SIG-M5 (cell line): ENCODE results near the gene B9D2.
A peak's percentile ranks its signal among the peaks of the same experiment; 100 is the strongest.
"Not testable (repeated sequence)": the region's sequence is repeated elsewhere in the genome, so short reads cannot be mapped to it uniquely, and the experiment has no call there.

ENCODE experiments used
- DNase-seq: peaks from one replicate; lab custom pipeline; 2025; lab: John Stamatoyannopoulos, UW

The B9D2 gene, protein sequence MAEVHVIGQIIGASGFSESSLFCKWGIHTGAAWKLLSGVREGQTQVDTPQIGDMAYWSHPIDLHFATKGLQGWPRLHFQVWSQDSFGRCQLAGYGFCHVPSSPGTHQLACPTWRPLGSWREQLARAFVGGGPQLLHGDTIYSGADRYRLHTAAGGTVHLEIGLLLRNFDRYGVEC

GRCh38 chr19:41363753-41364523 is at the start of gene B9D2:
TSS of gene B9D2 (minus strand) at chr19:41364149. CDS start at chr19:41363519, 630 bp downstream.
- DNase-seq: peak; percentile 71

DNA sequence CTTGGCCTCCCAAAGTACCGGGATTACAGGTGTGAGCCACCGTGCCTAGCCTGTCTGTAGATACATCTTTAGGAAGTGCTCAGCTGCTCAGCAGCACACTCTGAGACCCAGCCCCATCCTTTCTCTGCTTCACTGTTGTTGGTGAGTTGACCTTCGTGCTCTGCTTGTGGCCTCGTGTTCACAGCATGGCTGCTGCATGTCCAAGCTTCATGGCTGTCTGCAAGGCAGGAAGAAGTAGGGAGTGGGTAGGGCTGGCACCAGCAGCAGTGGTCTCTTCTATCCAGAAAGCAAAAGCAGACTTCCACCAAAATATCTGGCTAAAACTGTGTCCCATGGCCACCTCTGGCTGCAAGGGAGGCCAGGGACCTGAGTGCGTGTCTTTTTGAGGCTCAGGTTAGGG is 49.0 kb upstream of the B9D2 start:
- DNase-seq: no peak

DNA sequence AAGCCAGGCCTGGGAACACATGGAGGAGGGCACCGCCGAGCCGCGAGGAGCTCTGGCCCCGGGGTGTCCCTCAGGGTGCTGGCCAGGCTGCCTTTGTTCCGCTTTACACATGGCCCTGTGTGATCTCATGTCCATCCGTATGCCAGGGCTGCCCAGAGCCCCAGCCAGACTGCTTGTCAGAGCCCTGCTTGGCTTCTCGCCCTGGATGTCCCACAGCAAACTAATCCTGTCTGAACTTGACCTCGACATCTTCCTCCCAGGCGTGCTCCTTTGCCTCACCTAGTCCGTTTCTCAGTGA is 48.0 kb upstream of the B9D2 start:
- no peak for DNase-seq

DNA sequence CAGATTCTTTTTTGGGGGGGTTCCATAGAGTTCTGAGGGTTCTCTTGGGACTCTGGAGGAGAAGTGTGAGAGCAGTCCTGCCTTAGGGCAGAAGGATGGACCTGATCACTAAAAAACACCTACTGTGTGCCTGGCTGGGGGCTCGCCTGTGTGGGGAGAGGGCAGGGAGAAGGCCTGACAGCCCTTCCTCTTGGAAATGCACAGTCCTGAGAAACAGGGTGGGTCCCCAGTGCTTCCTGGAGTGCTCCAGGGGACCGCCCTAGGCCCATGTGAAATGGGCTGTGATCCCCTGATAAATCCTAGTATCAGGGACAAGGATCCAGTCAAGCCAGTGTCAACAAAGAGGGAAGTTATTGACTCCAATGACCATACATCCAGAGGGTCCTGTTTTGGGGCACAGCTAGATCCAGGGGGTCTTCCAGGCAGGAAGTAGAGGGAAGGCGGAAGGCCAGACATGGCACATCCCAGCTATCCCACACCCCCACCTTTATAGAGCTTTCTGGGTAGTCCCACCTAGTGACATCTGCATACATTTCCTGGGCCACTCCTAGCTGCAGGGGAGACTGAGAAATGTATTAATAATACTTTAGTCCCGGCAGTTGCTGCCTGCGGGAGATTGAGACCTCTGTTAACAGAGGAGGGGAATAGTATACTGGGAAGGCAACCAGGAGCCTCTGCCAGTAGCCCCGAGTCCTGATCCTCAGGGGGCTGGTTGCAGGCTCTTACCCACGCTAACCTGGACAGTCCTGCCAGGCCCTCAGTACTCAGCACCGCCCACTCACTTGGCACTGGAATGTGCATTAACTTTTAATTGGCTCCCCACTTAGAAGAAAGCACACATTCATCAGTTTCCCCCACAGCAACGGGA is 47.4 kb upstream of the B9D2 start:
- DNase-seq: no peak

DNA sequence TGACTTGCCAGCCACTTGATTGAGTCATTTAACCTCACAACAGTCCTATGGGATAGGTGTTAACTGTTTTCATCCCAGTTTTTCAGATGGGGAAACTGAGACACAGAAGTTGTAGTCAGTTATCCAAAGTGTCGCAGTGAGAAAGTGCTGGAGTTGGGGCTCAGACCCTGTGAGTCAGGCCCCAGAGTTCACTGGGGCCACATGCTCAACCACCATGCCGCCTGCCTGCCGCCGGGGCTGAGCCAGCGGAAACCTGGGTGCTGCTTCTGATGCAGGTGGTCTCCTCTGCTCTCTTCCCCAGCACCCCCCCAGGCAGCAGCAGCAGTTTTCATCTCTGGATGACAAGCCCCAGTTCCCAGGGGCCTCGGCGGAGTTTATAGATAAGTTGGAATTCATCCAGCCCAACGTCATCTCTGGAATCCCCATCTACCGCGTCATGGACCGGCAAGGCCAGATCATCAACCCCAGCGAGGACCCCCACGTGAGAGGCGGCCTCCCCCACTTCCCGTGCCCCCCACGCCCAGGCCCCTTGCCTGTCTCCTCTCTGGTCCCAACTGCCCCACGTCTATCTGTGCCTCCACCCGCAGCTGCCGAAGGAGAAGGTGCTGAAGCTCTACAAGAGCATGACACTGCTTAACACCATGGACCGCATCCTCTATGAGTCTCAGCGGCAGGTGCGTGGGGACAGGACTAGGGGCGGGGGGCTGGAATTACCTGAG is 46.5 kb upstream of the B9D2 start:
- no peak for DNase-seq

GRCh38 chr19:41409288-41409687 is 45.3 kb upstream of the B9D2 start:
- DNase-seq: no peak

DNA sequence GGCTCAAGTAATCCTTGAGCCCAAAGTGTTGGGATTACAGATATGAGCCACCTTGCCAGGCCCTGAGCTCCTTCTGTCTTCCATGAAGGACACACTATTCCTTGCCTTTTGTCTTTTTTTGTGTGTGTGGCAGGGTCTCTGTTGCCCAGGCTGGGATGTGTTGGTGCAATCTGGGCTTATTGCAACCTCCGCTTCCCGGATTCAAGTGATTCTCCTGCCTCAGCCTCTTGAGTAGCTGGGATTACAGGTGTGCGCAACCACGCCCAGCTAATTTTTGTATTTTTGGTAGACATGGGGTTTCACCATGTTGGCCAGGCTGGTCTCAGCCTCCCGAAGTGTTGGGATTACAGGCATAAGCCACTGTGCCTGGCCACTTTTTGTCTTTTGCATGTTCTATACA is 44.9 kb upstream of the B9D2 start:
- not testable (repeated sequence) for DNase-seq

DNA sequence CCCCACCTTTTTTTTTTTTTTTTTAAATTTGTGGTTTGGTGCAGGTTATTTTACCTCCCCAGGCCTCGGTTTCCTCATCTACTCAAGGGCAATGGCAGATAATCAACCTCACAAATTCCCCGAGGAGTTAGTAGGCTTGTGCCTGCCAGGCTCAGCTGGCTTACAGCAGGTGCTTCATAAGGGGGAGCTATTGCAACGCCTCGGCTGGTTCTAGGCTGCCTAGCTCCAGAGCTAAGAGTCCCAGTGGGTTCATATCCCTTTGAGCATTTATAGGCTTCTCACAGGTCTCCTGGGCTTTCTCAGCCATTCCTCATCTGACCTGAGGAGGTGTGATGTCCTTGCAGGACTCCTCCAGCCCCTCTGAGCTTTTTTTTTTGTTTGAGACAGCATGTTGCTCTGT is 44.3 kb upstream of the B9D2 start:
- no peak for DNase-seq

- peak; percentile 71 for DNase-seq
These were observed 43.3 kb upstream of the B9D2 start for GRCh38 chr19:41407271-41407670.

GRCh38 chr19:41405776-41406175 is 41.8 kb upstream of the B9D2 start:
- DNase-seq: no peak

DNA sequence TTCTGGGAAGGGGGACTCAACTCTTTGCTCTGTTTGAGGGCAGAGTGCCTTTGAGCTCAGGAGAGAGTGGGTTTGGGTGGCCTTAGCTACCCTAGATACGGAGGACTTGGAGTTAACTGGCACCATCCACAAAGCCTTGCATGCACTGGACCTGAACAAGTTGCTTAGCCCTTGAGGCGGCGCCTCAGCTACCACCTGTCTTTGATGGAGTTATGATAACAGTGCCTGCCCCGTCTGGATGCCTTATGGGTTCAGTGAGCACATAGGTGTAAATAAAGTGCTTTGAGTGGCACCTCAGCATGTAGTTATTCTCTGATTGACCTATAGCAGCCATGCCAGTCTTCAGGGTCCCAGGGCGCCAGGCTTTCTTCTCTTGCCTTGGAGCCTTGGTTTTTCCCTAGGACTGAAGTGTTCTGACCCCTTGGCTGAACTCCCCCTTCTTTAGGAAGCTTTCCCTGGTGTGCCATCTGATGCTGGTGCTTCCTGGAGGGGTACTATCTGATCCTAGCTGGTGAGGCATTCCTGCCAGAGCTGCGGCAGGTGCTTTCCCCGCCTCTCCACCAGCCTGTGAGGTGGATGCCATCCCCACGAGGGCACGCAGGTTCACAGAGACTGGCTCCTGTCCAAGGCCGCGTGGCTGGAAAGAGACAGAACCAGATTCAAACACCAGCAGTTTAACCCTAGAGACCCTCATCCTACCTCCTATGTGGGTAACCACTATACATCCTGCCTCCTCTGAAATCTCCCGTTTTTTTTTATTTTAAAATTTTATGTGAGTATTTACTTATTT is 39.4 kb upstream of the B9D2 start:
- no peak for DNase-seq

- DNase-seq: no peak
These were observed 38.1 kb upstream of the B9D2 start for GRCh38 chr19:41402010-41402409.

DNA sequence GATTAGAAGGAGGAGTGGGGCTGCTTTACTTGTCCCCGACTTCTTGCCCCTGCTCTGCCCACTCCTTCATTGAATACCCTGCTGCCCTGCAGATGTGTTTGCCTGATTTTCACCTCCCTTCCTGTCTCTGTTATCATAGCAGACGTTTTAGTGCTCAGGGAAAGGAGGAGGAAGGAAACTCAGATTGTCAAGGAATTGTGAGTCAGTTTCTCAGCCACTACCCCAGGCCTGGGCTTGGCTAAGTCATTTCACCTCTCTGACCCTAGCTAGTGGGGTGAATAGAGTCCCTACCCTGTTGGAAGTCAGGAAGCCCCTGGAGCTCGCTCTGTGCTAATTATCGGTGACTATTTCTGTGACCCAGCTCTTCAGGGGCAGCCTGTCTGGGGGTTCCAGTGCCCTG is 37.5 kb upstream of the B9D2 start:
- no peak for DNase-seq

- no peak for DNase-seq
These were observed 35.6 kb upstream of the B9D2 start for GRCh38 chr19:41399525-41399924.

DNA sequence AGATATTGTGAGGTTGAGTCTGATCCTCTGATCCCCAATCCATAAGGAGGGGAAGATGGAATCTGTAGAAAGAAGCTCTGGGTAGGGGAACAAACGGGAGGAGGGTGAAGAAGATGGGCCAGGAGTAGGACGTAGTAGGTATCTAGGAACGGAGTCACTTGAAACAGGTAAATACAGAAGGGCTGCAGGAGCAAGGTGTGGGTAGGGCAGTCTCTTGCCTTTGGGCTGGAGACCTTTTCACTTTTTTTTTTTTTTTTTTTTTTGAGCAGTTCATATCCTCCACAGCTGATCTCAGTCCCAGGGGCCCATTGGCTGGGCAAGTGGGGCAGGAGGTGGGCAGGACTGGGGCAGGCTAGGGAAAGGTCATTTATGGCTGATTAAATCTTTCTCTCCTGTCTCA is 35.1 kb upstream of the B9D2 start:
- DNase-seq: no peak

- DNase-seq: no peak
These were observed 34.6 kb upstream of the B9D2 start for GRCh38 chr19:41398598-41398997.

- DNase-seq: no peak
These were observed 34.1 kb upstream of the B9D2 start for GRCh38 chr19:41398050-41398418.

DNA sequence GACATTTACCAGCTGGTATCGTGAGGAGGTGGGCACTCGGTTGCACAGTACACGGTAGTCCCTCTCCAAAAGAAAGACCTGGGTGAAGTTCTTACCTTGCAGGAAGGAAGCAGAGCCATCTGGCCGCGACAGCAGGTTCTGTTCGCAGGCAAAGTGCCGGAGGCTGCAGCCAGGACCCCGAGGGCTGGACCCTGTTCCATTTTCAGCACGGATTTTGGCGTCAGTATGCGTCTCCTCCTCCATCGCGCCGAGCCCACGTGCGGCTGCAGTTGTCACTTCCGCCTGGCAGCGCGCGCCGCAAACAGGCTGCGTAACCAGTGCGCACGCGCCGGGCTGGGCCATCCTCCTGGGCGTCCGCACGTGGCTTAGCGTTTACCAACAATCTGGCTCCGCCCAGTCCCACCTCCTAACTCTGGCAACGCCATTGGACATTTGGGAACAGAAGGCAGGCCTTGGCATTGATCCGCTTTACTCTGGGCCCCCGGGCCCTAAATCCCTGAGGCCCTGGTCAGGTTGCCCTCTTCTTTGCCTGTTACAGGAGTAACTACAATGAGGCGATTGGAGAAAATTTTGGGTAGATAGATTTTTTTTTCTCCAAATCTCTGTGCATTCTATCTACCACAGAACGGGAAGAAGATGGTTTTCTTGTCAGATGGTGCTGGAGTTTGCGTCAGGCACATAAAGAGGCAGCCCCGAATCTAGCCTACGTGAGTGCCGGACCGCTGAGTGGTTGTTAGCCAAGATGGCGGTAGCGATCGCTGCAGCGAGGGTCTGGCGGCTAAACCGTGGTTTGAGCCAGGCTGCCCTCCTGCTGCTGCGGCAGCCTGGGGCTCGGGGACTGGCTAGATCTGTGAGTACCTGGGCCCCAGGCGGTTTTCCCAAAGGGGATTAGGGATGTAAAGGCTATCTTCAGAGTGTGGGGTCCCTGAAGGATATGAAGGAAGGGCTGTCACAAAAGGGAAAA is 33.4 kb upstream of the B9D2 start, which contains the start of the genes BCKDHA and EXOSC5:
Gene BCKDHA, plus strand, starts transcription at position 733 of the 964 bp plus-strand sequence. Its CDS starts 10 bp downstream, at position 743.
Gene EXOSC5, minus strand, starts transcription at position 274 of the 964 bp plus-strand sequence. Its CDS starts 31 bp downstream, at position 243.
- DNase-seq: peak; percentile 92

GRCh38 chr19:41395355-41395754 is 31.4 kb upstream of the B9D2 start:
- no peak for DNase-seq

DNA sequence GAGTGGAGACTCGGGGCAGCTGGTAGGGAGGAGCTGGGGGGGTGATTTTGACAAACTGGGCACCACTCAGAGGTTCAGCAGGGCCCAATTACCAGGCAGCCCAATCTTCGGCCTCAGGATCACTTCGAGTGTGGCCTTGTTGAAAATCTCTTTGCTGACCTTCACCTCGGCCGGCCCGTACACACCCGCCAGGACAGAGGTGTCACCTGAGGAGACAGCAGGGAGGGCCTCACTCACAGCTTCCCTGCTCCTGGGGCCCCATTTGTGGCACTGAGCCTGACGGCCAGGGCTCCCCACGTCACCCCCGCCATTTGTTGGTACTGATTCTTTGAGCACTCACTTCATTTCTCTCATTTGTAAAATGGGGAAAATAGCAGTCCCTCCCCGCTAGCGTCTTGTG is 28.8 kb upstream of the B9D2 start:
- no peak for DNase-seq
